PC-9 (cell line): Measurements from ENCODE around the gene CCDC63. TPM values are rescaled to one million over a fixed set of nuclear protein-coding genes. Genes with fewer than 3 reads are reported as not detected.

Source experiments
- BruUV-seq: library from RNA; stranded (reverse); fragments of 400-500 nt; replicated peaks from 2 replicates; lab custom pipeline; 2021; lab: Mats Ljungman, UMichigan
- CTCF ChIA-PET: fragments of 300-600 bp; sonication (Branson Sonifier 250); formaldehyde crosslinking; loops from one replicate; lab custom pipeline; 2022; ENCODE audit warnings: antibody characterized with exemption; lab: Charles Lee
- POLR2A ChIA-PET: fragments of 300-600 bp; sonication (Branson Sonifier 250); formaldehyde crosslinking; loops from one replicate; lab custom pipeline; 2022; ENCODE audit warnings: antibody characterized with exemption; ENCODE audit not compliant: unreplicated experiment; lab: Charles Lee
- DNase-seq, 2 experiments: peaks; one replicate each; pipeline versions ENCODE4 v3.0.0 to v3.0.0-alpha.2; 2015 to 2022; ENCODE audit warnings: mixed read lengths in 1 of 2
- H2AFZ ChIP-seq: fragments of 200-600 bp; sonication (generic); 2 replicates; pipeline ENCODE4 v1.8.1; 2017; ENCODE audit warnings: antibody characterized with exemption
- H3F3A ChIP-seq: fragments of 200-600 bp; sonication (generic); 2 replicates; pipeline ENCODE4 v1.8.1; 2017; ENCODE audit warnings: antibody characterized with exemption, mild to moderate bottlenecking, low read depth; ENCODE audit not compliant: insufficient read depth
- H3K27ac ChIP-seq: fragments of 200-600 bp; sonication (generic); 2 replicates; pipeline ENCODE4 v1.6.1; 2016; ENCODE audit warnings: mixed run types
- H3K27me3 ChIP-seq: fragments of 200-600 bp; sonication (generic); 2 replicates; pipeline ENCODE4 v1.6.1; 2016; ENCODE audit warnings: low read depth, mixed run types; ENCODE audit not compliant: insufficient read depth
- H3K36me3 ChIP-seq: fragments of 200-600 bp; sonication (generic); 2 replicates; pipeline ENCODE4 v1.6.1; 2016; ENCODE audit warnings: low read depth, mixed run types
- H3K4me1 ChIP-seq: fragments of 200-600 bp; sonication (generic); replicated peaks from 2 replicates; pipeline ENCODE4 v1.6.1; 2016; ENCODE audit warnings: mixed run types; ENCODE audit not compliant: insufficient read depth
- H3K4me2 ChIP-seq: fragments of 200-600 bp; sonication (generic); 2 replicates; pipeline ENCODE4 v1.6.1; 2017; ENCODE audit warnings: mixed run types
- H3K4me3 ChIP-seq: fragments of 200-600 bp; sonication (generic); 2 replicates; pipeline ENCODE4 v1.6.1; 2016; ENCODE audit warnings: mixed run types
- H3K79me2 ChIP-seq: fragments of 200-600 bp; sonication (generic); 2 replicates; pipeline ENCODE4 v1.6.1; 2017; ENCODE audit warnings: low read depth, mixed run types
- H3K9me2 ChIP-seq: fragments of 200-600 bp; sonication (generic); 2 replicates; pipeline ENCODE4 v1.8.1; 2017; ENCODE audit warnings: mild to moderate bottlenecking; ENCODE audit not compliant: insufficient read depth
- H3K9me3 ChIP-seq: fragments of 200-600 bp; sonication (generic); 2 replicates; pipeline ENCODE4 v1.8.1; 2016; ENCODE audit warnings: low read depth; ENCODE audit not compliant: insufficient read depth
- H4K20me1 ChIP-seq: fragments of 200-600 bp; sonication (generic); 2 replicates; pipeline ENCODE4 v1.8.1; 2017; ENCODE audit not compliant: insufficient read depth
- EZH2 ChIP-seq: fragments of 200-600 bp; sonication (generic); IDR thresholded peaks from 2 replicates; pipeline ENCODE4 v1.8.0; 2017; ENCODE audit warnings: antibody characterized with exemption, low read depth
- intact Hi-C: fragments of 100-400 bp; cut with micrococcal nuclease; formaldehyde crosslinking; loops from one replicate; pipeline ENCODE4 v1.10.0; 2022; ENCODE audit not compliant: unreplicated experiment
- total RNA-seq: library from RNA; stranded (reverse); gene quantifications from 2 replicates; pipeline ENCODE4 v1.2.3, GENCODE V29; 2021
- TF ChIP-seq, protein P1 (sequence below): fragments of 200-600 bp; sonication (generic); conservative IDR thresholded peaks from 2 replicates; pipeline ENCODE4 v1.6.1; 2017; ENCODE audit warnings: mixed run types, antibody characterized with exemption, mild to moderate bottlenecking, moderate library complexity

The CCDC63 gene
- total RNA-seq, 1 experiment from 2014 or later, result not detected

DNA sequence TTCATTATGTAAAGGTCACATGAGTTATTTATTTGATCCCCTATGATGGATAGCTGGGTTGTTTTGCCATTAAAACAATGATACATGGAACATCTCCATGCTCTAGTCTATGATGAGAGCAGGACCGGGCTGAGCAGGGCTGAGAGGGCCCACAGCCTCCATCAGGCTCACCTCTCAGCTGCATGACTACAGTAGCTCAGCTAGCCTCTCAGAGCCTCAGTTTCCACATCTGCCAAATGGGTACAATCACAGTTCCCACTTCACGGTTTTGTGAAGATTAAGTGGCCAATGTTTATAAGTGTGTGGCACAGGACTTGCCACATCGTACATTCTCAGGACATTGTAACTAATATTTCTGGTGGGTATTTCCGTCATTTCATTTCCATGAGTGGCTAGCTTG is 93.5 kb downstream of the CCDC63 start:
- H3K27me3 ChIP-seq, result no peaks in the 10 kb centered on the region
- ChIA-PET POLR2A (no interaction called here), CTCF (no interaction called here)
- H3K4me2 ChIP-seq, result no peak overlapping the region
- H2AFZ ChIP-seq, result no peak overlapping the region
- no peak overlapping the region for H3K4me3 ChIP-seq
- no peak overlapping the region for H3K27ac ChIP-seq
- H3K9me2 ChIP-seq, result no peaks in the 10 kb centered on the region
- DNase-seq, result no peak
- H3K9me3 ChIP-seq, result no peaks in the 10 kb centered on the region
- intact Hi-C loops, result no loop called here
- no peaks in the 10 kb centered on the region for H3F3A ChIP-seq
- no peaks in the 10 kb centered on the region for H4K20me1 ChIP-seq
- no peaks in the 10 kb centered on the region for H3K36me3 ChIP-seq
- no peak for TF ChIP-seq EZH2
- TF ChIP-seq, protein P1, sequence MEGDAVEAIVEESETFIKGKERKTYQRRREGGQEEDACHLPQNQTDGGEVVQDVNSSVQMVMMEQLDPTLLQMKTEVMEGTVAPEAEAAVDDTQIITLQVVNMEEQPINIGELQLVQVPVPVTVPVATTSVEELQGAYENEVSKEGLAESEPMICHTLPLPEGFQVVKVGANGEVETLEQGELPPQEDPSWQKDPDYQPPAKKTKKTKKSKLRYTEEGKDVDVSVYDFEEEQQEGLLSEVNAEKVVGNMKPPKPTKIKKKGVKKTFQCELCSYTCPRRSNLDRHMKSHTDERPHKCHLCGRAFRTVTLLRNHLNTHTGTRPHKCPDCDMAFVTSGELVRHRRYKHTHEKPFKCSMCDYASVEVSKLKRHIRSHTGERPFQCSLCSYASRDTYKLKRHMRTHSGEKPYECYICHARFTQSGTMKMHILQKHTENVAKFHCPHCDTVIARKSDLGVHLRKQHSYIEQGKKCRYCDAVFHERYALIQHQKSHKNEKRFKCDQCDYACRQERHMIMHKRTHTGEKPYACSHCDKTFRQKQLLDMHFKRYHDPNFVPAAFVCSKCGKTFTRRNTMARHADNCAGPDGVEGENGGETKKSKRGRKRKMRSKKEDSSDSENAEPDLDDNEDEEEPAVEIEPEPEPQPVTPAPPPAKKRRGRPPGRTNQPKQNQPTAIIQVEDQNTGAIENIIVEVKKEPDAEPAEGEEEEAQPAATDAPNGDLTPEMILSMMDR, result no peak
- no peaks in the 10 kb centered on the region for H3K79me2 ChIP-seq
- no TSS peak for BruUV-seq
- H3K4me1 ChIP-seq, result peaks cover 6% of the 10 kb centered on the region

DNA sequence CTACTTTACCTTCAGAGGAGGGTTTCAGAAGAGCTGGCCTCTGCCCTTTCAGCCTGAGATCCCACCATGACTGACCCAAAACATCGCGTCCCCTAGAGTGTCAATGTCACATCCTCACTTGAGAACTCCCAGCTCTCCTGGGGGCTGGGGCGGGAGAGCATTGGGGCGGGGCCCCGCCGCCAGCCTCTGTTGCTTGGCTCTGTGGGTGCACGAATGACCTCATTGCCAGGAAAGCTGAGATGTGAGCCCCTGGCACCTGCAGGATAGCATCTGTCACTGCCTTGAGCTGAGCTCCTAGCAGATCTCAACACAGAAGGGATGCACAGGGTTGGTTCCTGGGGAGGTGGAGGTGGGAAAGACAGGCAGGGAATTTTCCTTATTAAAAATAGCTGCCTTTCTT is 94.1 kb downstream of the CCDC63 start:
- TF ChIP-seq, protein P1, result no peak
- no peak for TF ChIP-seq EZH2
- Histone ChIP-seq H3K79me2 (no peaks in the 10 kb centered on the region), H3K9me3 (no peaks in the 10 kb centered on the region), H3K4me1 (peaks cover 4% of the 10 kb centered on the region; the same call in 1 of the 2 replicates), H3K27ac (no peak overlapping the region), H3K27me3 (no peaks in the 10 kb centered on the region), H3K4me2 (no peak overlapping the region), H4K20me1 (no peaks in the 10 kb centered on the region), H3F3A (no peaks in the 10 kb centered on the region), H2AFZ (no peak overlapping the region), H3K36me3 (no peaks in the 10 kb centered on the region), H3K9me2 (no peaks in the 10 kb centered on the region), H3K4me3 (no peak overlapping the region)
- CTCF ChIA-PET, result no interaction called here
- BruUV-seq, result no TSS peak
- DNase-seq, result no peak
- intact Hi-C loops, result no loop called here
- POLR2A ChIA-PET, result no interaction called here

DNA sequence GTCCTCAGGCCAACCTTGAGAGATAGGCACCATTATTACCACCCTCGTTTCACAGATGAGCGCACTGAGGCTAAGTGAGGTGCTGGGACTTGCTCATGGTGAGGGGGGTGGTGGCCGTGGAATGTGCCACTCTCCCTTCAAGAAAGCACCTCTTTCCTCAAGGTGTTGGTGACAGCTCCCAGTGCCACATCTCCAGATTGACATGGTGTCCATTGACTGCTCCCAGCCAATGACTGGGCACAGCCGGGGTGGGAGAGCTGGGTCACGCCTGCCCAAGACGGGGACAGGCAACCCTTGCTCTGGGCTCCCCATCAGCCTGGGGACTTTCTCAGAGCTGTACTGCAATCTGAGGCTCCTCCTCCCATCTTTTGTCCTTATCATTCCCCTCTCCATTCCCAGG is 94.6 kb downstream of the CCDC63 start:
- ChIA-PET CTCF (no interaction called here), POLR2A (no interaction called here)
- Histone ChIP-seq H2AFZ (no peak overlapping the region), H3K4me2 (no peak overlapping the region), H3K79me2 (no peaks in the 10 kb centered on the region), H3K4me3 (no peak overlapping the region), H3K4me1 (peaks cover 4% of the 10 kb centered on the region; the same call in 1 of the 2 replicates), H3K9me3 (no peaks in the 10 kb centered on the region), H3K9me2 (no peaks in the 10 kb centered on the region), H3K27me3 (no peaks in the 10 kb centered on the region), H4K20me1 (no peaks in the 10 kb centered on the region), H3K27ac (no peak overlapping the region), H3K36me3 (no peaks in the 10 kb centered on the region), H3F3A (no peaks in the 10 kb centered on the region)
- BruUV-seq, result no TSS peak
- TF ChIP-seq EZH2, result no peak
- TF ChIP-seq, protein P1, result no peak
- intact Hi-C loops, result no loop called here
- no peak for DNase-seq
